HL-60 (cell line): ENCODE measurements around the gene KBTBD4.

Experiments used
- POLR2AphosphoS5 ChIP-seq: IDR thresholded peaks from 2 replicates; pipeline ENCODE4 v1.6.1; 2012; ENCODE audit warnings: low read depth
- SPI1 ChIP-seq: IDR thresholded peaks from 2 replicates; pipeline ENCODE4 v1.6.1; 2012; ENCODE audit warnings: low read depth, mild to moderate bottlenecking, borderline replicate concordance
- TF ChIP-seq, protein P1 (sequence below): IDR thresholded peaks from one replicate; pipeline ENCODE4 v1.5.1; 2011; ENCODE audit warnings: low read length, control low read depth, inconsistent platforms; ENCODE audit not compliant: insufficient read depth
- TF ChIP-seq, protein P2 (sequence below): IDR thresholded peaks from 2 replicates; pipeline ENCODE4 v1.6.1; 2012; ENCODE audit warnings: low read depth; ENCODE audit not compliant: insufficient replicate concordance

DNA sequence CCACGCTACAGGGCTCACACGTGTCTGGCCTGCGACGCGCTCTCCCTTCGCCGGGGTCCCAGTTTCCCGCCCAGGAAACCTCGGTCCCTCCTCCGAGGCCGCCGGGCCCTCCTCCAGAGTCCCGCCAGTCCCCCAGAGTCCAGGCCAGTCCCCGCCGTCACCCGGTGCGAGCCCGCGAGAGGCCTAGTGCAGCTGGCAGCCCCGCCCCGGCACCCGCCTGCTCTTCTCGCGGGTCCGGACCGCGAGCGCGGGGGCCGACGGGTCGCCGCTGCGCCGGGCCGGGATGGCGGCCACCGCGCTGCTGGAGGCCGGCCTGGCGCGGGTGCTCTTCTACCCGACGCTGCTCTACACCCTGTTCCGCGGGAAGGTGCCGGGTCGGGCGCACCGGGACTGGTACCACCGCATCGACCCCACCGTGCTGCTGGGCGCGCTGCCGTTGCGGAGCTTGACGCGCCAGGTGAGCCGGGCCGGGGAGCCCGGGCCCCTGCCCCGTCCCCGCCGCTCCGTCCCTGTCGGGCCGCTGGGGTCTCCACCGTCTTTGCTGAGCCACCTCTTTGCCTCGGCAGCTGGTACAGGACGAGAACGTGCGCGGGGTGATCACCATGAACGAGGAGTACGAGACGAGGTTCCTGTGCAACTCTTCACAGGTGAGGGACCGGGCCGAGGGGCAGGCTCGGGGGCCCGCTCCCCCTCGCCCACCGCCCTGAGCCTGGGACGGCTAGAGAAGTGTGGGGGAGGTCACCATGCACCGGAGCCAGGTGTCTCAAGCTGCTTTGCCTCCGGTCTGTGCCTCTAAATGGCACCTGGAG, 13.2 kb downstream of the KBTBD4 start, which contains the start of gene PTPMT1:
- TF ChIP-seq POLR2AphosphoS5 (peak; percentile 35), SPI1 (no peak)
- TF ChIP-seq, protein P1, sequence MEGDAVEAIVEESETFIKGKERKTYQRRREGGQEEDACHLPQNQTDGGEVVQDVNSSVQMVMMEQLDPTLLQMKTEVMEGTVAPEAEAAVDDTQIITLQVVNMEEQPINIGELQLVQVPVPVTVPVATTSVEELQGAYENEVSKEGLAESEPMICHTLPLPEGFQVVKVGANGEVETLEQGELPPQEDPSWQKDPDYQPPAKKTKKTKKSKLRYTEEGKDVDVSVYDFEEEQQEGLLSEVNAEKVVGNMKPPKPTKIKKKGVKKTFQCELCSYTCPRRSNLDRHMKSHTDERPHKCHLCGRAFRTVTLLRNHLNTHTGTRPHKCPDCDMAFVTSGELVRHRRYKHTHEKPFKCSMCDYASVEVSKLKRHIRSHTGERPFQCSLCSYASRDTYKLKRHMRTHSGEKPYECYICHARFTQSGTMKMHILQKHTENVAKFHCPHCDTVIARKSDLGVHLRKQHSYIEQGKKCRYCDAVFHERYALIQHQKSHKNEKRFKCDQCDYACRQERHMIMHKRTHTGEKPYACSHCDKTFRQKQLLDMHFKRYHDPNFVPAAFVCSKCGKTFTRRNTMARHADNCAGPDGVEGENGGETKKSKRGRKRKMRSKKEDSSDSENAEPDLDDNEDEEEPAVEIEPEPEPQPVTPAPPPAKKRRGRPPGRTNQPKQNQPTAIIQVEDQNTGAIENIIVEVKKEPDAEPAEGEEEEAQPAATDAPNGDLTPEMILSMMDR: no peak
- TF ChIP-seq, protein P2, sequence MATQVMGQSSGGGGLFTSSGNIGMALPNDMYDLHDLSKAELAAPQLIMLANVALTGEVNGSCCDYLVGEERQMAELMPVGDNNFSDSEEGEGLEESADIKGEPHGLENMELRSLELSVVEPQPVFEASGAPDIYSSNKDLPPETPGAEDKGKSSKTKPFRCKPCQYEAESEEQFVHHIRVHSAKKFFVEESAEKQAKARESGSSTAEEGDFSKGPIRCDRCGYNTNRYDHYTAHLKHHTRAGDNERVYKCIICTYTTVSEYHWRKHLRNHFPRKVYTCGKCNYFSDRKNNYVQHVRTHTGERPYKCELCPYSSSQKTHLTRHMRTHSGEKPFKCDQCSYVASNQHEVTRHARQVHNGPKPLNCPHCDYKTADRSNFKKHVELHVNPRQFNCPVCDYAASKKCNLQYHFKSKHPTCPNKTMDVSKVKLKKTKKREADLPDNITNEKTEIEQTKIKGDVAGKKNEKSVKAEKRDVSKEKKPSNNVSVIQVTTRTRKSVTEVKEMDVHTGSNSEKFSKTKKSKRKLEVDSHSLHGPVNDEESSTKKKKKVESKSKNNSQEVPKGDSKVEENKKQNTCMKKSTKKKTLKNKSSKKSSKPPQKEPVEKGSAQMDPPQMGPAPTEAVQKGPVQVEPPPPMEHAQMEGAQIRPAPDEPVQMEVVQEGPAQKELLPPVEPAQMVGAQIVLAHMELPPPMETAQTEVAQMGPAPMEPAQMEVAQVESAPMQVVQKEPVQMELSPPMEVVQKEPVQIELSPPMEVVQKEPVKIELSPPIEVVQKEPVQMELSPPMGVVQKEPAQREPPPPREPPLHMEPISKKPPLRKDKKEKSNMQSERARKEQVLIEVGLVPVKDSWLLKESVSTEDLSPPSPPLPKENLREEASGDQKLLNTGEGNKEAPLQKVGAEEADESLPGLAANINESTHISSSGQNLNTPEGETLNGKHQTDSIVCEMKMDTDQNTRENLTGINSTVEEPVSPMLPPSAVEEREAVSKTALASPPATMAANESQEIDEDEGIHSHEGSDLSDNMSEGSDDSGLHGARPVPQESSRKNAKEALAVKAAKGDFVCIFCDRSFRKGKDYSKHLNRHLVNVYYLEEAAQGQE: no peak
